Activated CD4-positive, alpha-beta T cell treated with anti-CD3 and anti-CD28 coated beads for 48 hours (primary cell): ENCODE results near the gene RBMX.

Experiments
- DNase-seq: peaks from one replicate; pipeline ENCODE4 v3.0.0-alpha.2; 2020

Gene RBMX

DNA sequence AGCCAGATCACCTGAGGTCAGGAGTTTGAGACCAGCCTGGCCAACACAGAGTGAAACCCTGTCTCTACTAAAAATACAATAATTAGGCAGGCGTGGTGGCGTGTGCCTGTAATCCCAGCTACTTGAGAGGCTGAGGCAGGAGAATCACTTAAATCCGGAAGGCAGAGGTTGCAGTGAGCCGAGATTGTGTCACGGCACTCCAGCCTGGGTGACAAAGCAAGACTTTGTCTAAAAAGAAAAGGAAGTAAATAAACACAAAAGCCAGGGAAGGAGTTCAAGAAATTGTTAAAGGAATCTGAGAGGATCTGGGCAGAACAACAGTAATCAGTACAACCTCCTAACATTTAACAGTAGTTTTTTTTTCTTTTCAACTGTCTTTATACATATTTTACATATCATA, 51.1 kb downstream of the RBMX start:
- DNase-seq, result no peak

DNA sequence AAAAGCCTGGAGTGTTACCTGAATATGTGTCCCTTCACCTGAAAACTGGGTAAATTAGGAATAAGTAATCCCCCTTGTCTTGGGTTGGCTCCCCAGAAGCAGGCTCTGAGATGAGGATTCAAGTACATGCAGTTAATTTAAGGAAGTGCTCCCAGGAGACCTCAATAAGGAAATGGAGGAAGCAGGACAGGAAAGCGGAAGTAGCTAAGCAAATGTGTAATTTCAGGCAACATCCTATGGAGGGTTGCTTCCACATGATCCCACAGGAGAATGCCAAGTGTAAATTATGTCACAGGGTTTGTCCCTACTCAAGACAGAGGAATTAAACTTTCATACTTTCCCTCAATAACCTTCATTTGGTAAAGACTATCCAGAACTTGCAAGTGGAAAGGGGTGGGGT, 51.7 kb downstream of the RBMX start:
- no peak for DNase-seq

DNA sequence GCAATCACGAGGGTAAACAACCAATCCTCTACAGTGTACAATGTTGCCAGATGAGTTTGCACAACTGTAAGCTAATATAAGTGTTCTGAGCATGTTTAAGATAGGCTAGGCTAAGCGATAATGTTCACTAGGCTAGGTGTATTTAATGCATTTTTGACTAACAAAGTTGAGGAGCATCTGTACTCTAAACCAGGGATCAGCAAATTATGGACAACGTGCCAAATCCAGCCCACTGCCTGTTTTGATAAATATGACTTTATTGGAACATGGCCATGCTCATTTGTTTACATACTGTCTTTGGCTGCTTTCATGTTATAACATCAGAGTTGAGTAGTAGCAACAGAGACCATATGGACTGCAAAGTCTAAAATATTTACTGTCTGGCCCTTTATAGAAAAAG, 53.5 kb downstream of the RBMX start:
- no peak for DNase-seq

DNA sequence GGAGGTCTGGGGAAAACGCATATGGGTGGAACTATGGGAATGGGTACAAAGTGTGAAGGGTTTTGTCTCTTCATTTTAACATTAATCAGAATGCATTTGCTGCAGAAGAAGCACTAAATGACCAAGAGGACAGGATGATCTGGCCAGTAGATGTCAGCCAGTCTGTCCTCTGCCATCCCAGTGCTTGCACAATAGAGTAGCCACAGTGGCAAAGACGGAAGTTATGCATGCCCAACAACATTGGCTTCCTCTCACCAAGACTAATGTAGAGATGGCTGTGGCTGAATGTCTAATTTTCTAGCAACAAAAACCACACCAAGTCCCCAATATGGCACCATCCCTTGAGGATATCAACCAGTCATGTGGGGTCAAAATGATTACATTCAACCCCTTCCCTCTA, 54.8 kb downstream of the RBMX start:
- DNase-seq, result no peak
